Naive thymus-derived CD4-positive, alpha-beta T cell (primary cell): ENCODE measurements around the gene SMARCD3. TPM values are rescaled to one million over a fixed set of nuclear protein-coding genes. Genes with fewer than 3 reads are reported as not detected.

Experiments used
- ATAC-seq: fragments of 150-1000 bp; cut with Tn5 transposase; 2 replicates; pipeline ENCODE4 v1.10.0; 2021; ENCODE audit warnings: mild to moderate bottlenecking, moderate library complexity
- CTCF ChIA-PET: fragments of 350-600 bp; sonication (Branson Sonifier 250); formaldehyde crosslinking; loops from one replicate; lab custom pipeline; 2021; ENCODE audit warnings: antibody characterized with exemption; lab: Charles Lee
- POLR2A ChIA-PET: fragments of 350-600 bp; sonication (Branson Sonifier 250); formaldehyde crosslinking; loops from one replicate; lab custom pipeline; 2021; ENCODE audit warnings: antibody characterized with exemption, inconsistent platforms; lab: Charles Lee
- DNase-seq, 9 donors: peaks; one replicate each; pipeline versions ENCODE4 v3.0.0 to v3.0.0-alpha.2; 2020 to 2022; ENCODE audit warnings: mixed read lengths in 1 of 9
- H3K27ac ChIP-seq: one replicate; pipeline ENCODE4 v1.7.0; 2013; ENCODE audit warnings: mild to moderate bottlenecking, low read depth, low read length, moderate library complexity
- H3K27me3 ChIP-seq, 2 donors: one replicate each; pipeline ENCODE4 v1.7.0; 2013; ENCODE audit warnings: low read length in 2 of 2, mild to moderate bottlenecking in 2 of 2, moderate library complexity in 2 of 2; ENCODE audit not compliant: control insufficient read depth in 2 of 2, insufficient read depth in 2 of 2
- H3K36me3 ChIP-seq, 3 experiments: 1 replicate in 2 of 3; 2 replicates in 1 of 3; pipeline ENCODE4 v1.7.0; 2013; ENCODE audit warnings: low read length in 3 of 3, mild to moderate bottlenecking in 3 of 3, moderate library complexity in 1 of 3; ENCODE audit not compliant: insufficient read depth in 3 of 3, control insufficient read depth in 2 of 3
- H3K4me1 ChIP-seq, 2 donors: one replicate each; pipeline ENCODE4 v1.7.0; 2013; ENCODE audit warnings: low read length in 2 of 2, mild to moderate bottlenecking in 2 of 2, moderate library complexity in 1 of 2; ENCODE audit not compliant: control insufficient read depth in 2 of 2, insufficient read depth in 2 of 2
- H3K4me3 ChIP-seq: 2 replicates; pipeline ENCODE4 v1.7.0; 2013; ENCODE audit warnings: mild to moderate bottlenecking, low read length
- H3K9me3 ChIP-seq, 3 experiments: 1 replicate in 2 of 3; 2 replicates in 1 of 3; pipeline ENCODE4 v1.7.0; 2013; ENCODE audit warnings: low read length in 3 of 3; ENCODE audit not compliant: control insufficient read depth in 2 of 3
- H3K27ac Mint-ChIP-seq, 9 donors: one replicate each; pipeline ENCODE4 v1.8.0; 2020 to 2022; ENCODE audit warnings: mixed read lengths in 9 of 9, mild to moderate bottlenecking in 8 of 9, moderate library complexity in 5 of 9, inconsistent platforms in 2 of 9
- H3K27me3 Mint-ChIP-seq, 5 donors: one replicate each; pipeline ENCODE4 v1.8.0; 2021 to 2022; ENCODE audit warnings: mixed read lengths in 5 of 5, mild to moderate bottlenecking in 1 of 5
- H3K36me3 Mint-ChIP-seq, 5 donors: one replicate each; pipeline ENCODE4 v1.8.0; 2020 to 2022; ENCODE audit warnings: mixed read lengths in 5 of 5, mild to moderate bottlenecking in 3 of 5, inconsistent platforms in 1 of 5
- H3K4me1 Mint-ChIP-seq, 7 donors: one replicate each; pipeline ENCODE4 v1.8.0; 2020 to 2022; ENCODE audit warnings: mixed read lengths in 7 of 7, mild to moderate bottlenecking in 3 of 7, inconsistent platforms in 1 of 7
- H3K4me3 Mint-ChIP-seq, 10 donors: one replicate each; pipeline ENCODE4 v1.8.0; 2020 to 2022; ENCODE audit warnings: mild to moderate bottlenecking in 10 of 10, mixed read lengths in 10 of 10, moderate library complexity in 6 of 10, inconsistent platforms in 2 of 10
- H3K9me3 Mint-ChIP-seq, 11 donors: one replicate each; pipeline ENCODE4 v1.8.0; 2020 to 2022; ENCODE audit warnings: mixed read lengths in 11 of 11, mild to moderate bottlenecking in 4 of 11, inconsistent platforms in 1 of 11, moderate library complexity in 1 of 11
- intact Hi-C, 2 donors: fragments of 100-400 bp; cut with micrococcal nuclease; formaldehyde crosslinking; loops; one replicate each; pipeline ENCODE4 v1.15.1; 2023
- polyA plus RNA-seq, 2 donors: library from polyadenylated mRNA; unstranded; fragments of 300-500 nt; fragmentation: Illumina TruSeq; gene quantifications; one replicate each; pipeline ENCODE4 v1.2.3, GENCODE V29; 2021
- total RNA-seq, 6 experiments: library from RNA in 5 of 6; stranded (reverse) in 5 of 6; gene quantifications; 1 replicate in 5 of 6; 2 replicates in 1 of 6; pipeline ENCODE4 v1.2.3 and lab custom pipeline; 2021 to 2026

SMARCD3 gene
- total and polyA plus RNA-seq, 7 experiments from 2014 or later, result 3.8 to 45.5 (median 5.1) TPM

DNA sequence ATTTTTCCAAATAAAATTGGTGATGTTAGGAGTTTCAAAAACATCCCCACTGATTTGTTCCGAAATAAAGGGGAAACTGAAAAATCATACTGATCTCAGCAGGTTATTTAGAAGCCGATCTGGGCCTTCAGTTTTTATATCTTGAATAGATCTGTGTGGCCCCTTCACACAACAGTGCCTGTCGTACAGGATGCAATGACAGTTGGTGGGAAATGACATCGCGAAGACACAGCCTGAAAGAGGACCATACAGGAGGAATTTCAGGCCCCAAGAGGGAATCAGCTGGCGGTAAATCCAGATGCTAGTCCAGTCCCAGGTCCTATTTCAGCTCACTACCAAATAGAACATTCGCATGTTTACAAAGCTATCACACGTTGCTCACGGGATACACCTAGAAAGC lies 41.2 kb downstream of the SMARCD3 start:
- Histone ChIP-seq H3K4me3 (no peak overlapping the region), H3K27ac (peak overlapping the region; percentile 25), H3K27me3 (no peaks in the 10 kb centered on the region), H3K4me1 (peaks cover 15 to 20% of the 10 kb centered on the region in 2 donors), H3K9me3 (no peaks in the 10 kb centered on the region), H3K36me3 (peaks cover 0 to 2% (median 0%) of the 10 kb centered on the region in 3 experiments)
- Mint-ChIP-seq H3K27me3 (peaks cover 0 to 21% (median 0%) of the 10 kb centered on the region in 5 donors), H3K9me3 (no peaks in the 10 kb centered on the region), H3K4me3 (peak overlapping the region; percentile 31 to 76 (median 62)), H3K36me3 (peaks cover 0 to 5% (median 0%) of the 10 kb centered on the region in 5 donors), H3K4me1 (peaks cover 16 to 28% (median 22%) of the 10 kb centered on the region in 7 donors), H3K27ac (peak overlapping the region in 7 of 9 donors; percentile 10 to 82 (median 58))
- DNase-seq (peak in 2 of 9 donors; percentile 16 to 22), ATAC-seq (peak; percentile 52)
- intact Hi-C loops, result loop anchor here in 1 of 2 donors (1.0 kb wide), 1 partner anchor 37 kb away; no protein-coding TSS in a partner anchor
- POLR2A ChIA-PET, result interaction anchor here (1.1 to 1.9 kb wide), 2 partner anchors 20 to 36 kb away, joined by 5 to 8 read pairs; partner anchors contain the start of gene ABCF2
- CTCF ChIA-PET, result interaction anchor here (1.4 to 1.6 kb wide), 2 partner anchors 37 to 38 kb away, joined by 3 to 5 read pairs; no protein-coding TSS in a partner anchor

DNA sequence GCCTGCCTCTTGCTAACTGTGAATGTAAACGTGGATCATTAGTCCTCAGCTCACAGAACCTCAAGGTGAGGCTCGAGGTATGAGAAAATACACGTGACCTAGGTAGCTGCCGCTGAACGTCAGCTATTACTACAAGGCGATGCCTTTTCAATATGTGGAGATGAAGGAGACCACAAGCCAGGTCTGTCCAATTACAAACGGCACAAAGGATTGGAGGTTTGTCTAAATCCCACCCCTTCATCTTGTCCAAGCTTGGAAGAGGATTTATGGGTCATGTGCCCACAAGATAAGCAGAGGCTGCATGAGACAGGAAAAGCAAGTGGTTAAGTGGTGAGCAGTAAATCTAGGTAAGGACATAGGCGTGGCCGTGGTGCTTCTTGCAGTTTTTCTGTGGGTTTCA lies 41.6 kb downstream of the SMARCD3 start:
- H3K27ac ChIP-seq, result peak overlapping the region; percentile 25
- intact Hi-C loops, result loop anchor here in 1 of 2 donors (1.0 kb wide), 1 partner anchor 37 kb away; no protein-coding TSS in a partner anchor
- Mint-ChIP-seq H3K4me1 (peaks cover 16 to 28% (median 22%) of the 10 kb centered on the region in 7 donors), H3K27me3 (peaks cover 0 to 21% (median 0%) of the 10 kb centered on the region in 5 donors), H3K9me3 (no peaks in the 10 kb centered on the region), H3K4me3 (peak overlapping the region in 9 of 10 donors; percentile 57 to 76 (median 63)), H3K27ac (peak overlapping the region in 8 of 9 donors; percentile 4 to 82 (median 59)), H3K36me3 (peaks cover 0 to 5% (median 0%) of the 10 kb centered on the region in 5 donors)
- ATAC-seq (peak; percentile 81), DNase-seq (peak in 5 of 9 donors; percentile 16 to 35 (median 26))
- H3K9me3 ChIP-seq, result no peaks in the 10 kb centered on the region
- no peak overlapping the region for H3K4me3 ChIP-seq
- no peaks in the 10 kb centered on the region for H3K27me3 ChIP-seq
- POLR2A ChIA-PET, result interaction anchor here (1.1 to 1.9 kb wide), 2 partner anchors 20 to 37 kb away, joined by 5 to 8 read pairs; partner anchors contain the start of gene ABCF2
- no peaks in the 10 kb centered on the region for H3K36me3 ChIP-seq
- CTCF ChIA-PET, result interaction anchor here (1.4 to 1.6 kb wide), 2 partner anchors 37 kb away, joined by 3 to 5 read pairs; no protein-coding TSS in a partner anchor
- peaks cover 15 to 20% of the 10 kb centered on the region in 2 donors for H3K4me1 ChIP-seq

DNA sequence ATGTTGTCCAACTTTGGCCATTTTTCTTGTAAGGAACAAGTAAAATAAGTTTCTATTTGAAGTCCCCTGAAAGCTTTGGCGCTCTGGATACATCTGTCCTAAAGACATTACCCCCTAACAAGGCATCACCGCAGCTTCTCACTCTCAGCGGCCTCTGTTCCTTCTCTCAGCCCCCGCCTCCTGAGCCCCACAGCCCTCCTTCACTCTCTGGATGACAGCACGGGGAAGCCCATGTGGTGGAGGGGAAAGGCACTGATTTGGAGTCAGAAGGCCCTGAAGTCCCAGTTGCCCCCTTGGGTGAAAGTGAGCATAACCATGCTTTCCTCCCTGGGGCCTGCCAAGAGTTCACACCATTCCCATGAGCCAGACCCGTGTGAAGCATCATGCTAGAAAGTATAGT lies 42.8 kb downstream of the SMARCD3 start:
- peaks cover 0 to 25% (median 6%) of the 10 kb centered on the region in 5 donors for H3K27me3 Mint-ChIP-seq
- Histone ChIP-seq H3K4me1 (peaks cover 15 to 20% of the 10 kb centered on the region in 2 donors), H3K27ac (no peak overlapping the region), H3K9me3 (no peaks in the 10 kb centered on the region), H3K36me3 (no peaks in the 10 kb centered on the region), H3K27me3 (no peaks in the 10 kb centered on the region), H3K4me3 (no peak overlapping the region)
- ChIA-PET CTCF (no interaction called here), POLR2A (no interaction called here)
- no peak for DNase-seq
- peak overlapping the region in 1 of 9 donors; percentile 46 for H3K27ac Mint-ChIP-seq
- H3K9me3 Mint-ChIP-seq, result no peaks in the 10 kb centered on the region
- ATAC-seq, result no peak
- H3K4me1 Mint-ChIP-seq, result peaks cover 16 to 28% (median 22%) of the 10 kb centered on the region in 7 donors
- intact Hi-C loops, result no loop called here
- peak overlapping the region in 3 of 10 donors; percentile 8 to 32 (median 22) for H3K4me3 Mint-ChIP-seq
- peaks cover 0 to 2% (median 0%) of the 10 kb centered on the region in 5 donors for H3K36me3 Mint-ChIP-seq

DNA sequence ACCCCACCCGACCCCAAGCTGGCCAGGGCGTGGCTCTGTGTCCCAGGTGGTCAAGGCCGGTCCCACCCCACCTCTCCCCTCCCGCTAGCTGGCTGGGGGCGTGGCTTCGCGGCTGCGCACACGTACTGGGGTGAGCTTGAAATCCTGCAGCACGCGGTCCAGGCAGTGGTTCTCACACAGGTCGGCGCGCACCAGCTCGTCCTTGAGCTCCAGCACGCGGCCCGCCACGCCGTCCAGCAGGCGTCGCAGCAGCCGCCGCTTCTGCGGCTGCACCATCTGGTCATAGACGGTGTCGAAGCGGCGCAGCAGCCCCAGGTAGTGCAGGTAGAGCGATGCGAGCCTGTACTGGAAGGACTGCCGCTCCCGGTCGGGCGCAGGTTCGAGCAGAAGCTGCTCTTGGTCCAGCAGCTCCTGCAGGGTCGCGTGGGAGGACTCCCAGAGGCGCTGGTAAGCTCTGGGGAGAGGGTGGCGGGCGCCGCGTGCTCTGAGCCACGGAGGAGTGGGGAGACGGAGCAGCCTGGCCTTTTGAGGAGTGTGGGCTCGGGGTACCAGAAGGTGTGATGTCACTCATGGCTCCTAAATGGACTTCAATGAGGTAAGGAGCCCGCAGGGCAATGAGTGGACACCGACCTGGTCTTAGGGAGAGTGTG lies 44.0 kb downstream of the SMARCD3 start:
- ATAC-seq, result no peak
- Histone ChIP-seq H3K4me1 (peaks cover 15 to 20% of the 10 kb centered on the region in 2 donors), H3K9me3 (no peaks in the 10 kb centered on the region), H3K27me3 (no peaks in the 10 kb centered on the region), H3K4me3 (no peak overlapping the region), H3K27ac (no peak overlapping the region), H3K36me3 (no peaks in the 10 kb centered on the region)
- Mint-ChIP-seq H3K27ac (no peak overlapping the region), H3K27me3 (peaks cover 0 to 25% (median 6%) of the 10 kb centered on the region in 5 donors), H3K4me1 (peaks cover 16 to 28% (median 22%) of the 10 kb centered on the region in 7 donors), H3K36me3 (no peaks in the 10 kb centered on the region), H3K4me3 (no peak overlapping the region), H3K9me3 (no peaks in the 10 kb centered on the region)
- intact Hi-C loops, result no loop called here
- CTCF ChIA-PET, result interaction anchor here (1.0 kb wide), 1 partner anchor 100 kb away, joined by 3 read pairs; no protein-coding TSS in a partner anchor
- no peak for DNase-seq
- POLR2A ChIA-PET, result no interaction called here

DNA sequence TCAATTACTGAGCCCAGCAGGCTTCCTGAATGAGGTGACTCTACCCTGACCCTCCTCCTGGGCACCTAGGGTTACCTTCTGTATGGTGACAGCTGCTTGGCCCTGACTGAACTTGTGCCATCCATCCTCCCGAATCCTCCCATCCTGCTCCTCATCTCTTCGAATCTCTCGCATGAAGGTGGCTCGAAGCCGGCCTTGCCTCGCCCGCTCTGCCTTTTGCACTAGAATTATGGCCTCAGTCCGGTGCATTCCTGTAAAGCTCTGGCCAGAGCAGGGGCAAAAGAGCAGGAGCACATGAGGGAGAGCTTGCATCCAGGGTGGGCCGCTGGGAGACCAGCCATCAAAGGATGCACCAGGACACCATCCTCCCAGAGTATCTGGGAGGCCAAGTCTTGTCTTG lies 45.7 kb downstream of the SMARCD3 start:
- H3K27me3 ChIP-seq, result no peaks in the 10 kb centered on the region
- Mint-ChIP-seq H3K4me1 (peaks cover 14 to 20% (median 20%) of the 10 kb centered on the region in 7 donors), H3K36me3 (no peaks in the 10 kb centered on the region), H3K27ac (no peak overlapping the region), H3K9me3 (no peaks in the 10 kb centered on the region), H3K4me3 (no peak overlapping the region), H3K27me3 (peaks cover 0 to 25% (median 6%) of the 10 kb centered on the region in 5 donors)
- CTCF ChIA-PET, result no interaction called here
- no peak overlapping the region for H3K4me3 ChIP-seq
- POLR2A ChIA-PET, result no interaction called here
- no peak for ATAC-seq
- H3K36me3 ChIP-seq, result no peaks in the 10 kb centered on the region
- no peak for DNase-seq
- no peaks in the 10 kb centered on the region for H3K9me3 ChIP-seq
- no peak overlapping the region for H3K27ac ChIP-seq
- H3K4me1 ChIP-seq, result peaks cover 13 to 17% of the 10 kb centered on the region in 2 donors
- intact Hi-C loops, result no loop called here

- Mint-ChIP-seq H3K27me3 (peaks cover 0 to 24% (median 6%) of the 10 kb centered on the region in 5 donors), H3K27ac (no peak overlapping the region), H3K36me3 (no peaks in the 10 kb centered on the region), H3K4me3 (no peak overlapping the region), H3K4me1 (peaks cover 4 to 11% (median 9%) of the 10 kb centered on the region in 7 donors), H3K9me3 (no peaks in the 10 kb centered on the region)
- Histone ChIP-seq H3K4me3 (no peak overlapping the region), H3K9me3 (no peaks in the 10 kb centered on the region), H3K4me1 (peaks cover 2 to 8% of the 10 kb centered on the region in 2 donors), H3K27me3 (no peaks in the 10 kb centered on the region), H3K36me3 (no peaks in the 10 kb centered on the region), H3K27ac (no peak overlapping the region)
- ATAC-seq, result no peak
- POLR2A ChIA-PET, result no interaction called here
- CTCF ChIA-PET, result no interaction called here
- intact Hi-C loops, result no loop called here
- no peak for DNase-seq
These were observed 46.7 kb downstream of the SMARCD3 start for GRCh38 chr7:151201751-151202150.
